ENCODE data around the gene OSBPL10. TPM values are rescaled to one million over a fixed set of nuclear protein-coding genes. Genes with fewer than 3 reads are reported as not detected.
"Not testable (repeated sequence)": the region's sequence is repeated elsewhere in the genome, so short reads cannot be mapped to it uniquely, and the experiment has no call there.

Gene OSBPL10
- total RNA-seq, 1 donor: 15.0 TPM

DNA sequence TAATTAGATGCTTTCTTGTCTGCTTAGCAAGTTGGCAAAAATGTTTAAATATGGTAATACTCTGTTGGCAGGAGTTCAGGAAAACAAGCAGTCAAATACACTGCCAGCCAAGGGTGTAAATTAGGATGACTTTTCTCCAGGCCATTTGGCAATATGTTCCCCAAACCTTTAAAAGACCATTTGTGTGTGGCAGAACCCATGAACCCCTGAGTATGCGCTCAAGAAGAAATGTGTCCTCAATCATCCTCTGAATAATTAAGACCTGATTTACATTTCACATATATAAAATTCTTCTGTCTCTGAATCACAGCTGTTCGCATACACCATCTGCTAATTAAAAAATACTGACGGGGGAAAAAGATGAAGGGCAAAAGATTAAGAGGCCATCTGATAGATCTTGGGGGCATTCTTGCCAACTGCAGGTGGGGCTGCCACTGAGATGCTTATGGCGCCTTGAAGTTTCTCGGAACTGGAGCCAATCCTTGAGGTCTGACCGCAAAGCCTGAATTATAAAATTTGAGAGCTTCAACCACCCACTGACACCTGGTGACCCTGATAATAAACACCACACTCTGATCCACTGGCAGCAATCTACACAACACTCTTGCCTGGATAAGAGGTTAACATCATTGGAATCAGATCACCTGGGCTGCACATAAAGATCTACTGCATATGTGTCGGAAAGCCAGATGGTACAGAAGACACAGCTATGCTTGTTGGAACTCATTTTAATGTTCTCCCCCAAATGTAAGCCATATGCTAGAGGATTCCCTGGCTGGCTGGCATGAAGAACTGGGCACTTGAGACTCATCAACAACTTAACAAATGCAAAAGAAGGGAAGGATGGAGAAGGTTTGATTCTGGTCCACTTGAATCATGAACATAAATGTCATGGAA, 190.6 kb downstream of the OSBPL10 start:
- DNase-seq (ENCODE audit: low read depth): no peak
- H3K4me3 ChIP-seq (ENCODE audit: low read depth, low read length): no peak overlapping the region
- TF ChIP-seq, protein P1, sequence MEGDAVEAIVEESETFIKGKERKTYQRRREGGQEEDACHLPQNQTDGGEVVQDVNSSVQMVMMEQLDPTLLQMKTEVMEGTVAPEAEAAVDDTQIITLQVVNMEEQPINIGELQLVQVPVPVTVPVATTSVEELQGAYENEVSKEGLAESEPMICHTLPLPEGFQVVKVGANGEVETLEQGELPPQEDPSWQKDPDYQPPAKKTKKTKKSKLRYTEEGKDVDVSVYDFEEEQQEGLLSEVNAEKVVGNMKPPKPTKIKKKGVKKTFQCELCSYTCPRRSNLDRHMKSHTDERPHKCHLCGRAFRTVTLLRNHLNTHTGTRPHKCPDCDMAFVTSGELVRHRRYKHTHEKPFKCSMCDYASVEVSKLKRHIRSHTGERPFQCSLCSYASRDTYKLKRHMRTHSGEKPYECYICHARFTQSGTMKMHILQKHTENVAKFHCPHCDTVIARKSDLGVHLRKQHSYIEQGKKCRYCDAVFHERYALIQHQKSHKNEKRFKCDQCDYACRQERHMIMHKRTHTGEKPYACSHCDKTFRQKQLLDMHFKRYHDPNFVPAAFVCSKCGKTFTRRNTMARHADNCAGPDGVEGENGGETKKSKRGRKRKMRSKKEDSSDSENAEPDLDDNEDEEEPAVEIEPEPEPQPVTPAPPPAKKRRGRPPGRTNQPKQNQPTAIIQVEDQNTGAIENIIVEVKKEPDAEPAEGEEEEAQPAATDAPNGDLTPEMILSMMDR (IDR thresholded peaks at IDR 0.05; ENCODE audit: insufficient read depth, low read length): no peak

DNA sequence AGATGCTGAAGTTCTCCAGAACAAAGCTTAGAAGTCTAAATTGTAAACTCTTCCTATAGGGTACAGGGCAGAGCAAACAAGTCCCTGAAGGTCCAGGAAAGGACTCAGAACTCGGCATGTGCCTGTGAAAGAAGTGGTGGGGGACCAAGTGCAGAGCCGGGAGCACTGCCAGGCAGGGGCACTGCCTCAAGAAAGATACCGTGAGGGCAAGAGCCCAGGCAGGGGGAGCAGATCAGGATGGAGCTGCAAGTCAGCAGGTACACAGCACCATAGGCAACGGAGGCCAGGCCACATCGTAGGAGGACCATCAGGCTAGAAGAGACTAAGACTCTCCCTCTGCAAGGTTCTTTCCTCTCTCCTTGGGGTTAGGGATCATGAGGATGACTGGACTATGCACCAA, 191.6 kb downstream of the OSBPL10 start:
- TF ChIP-seq, protein P1 (IDR thresholded peaks at IDR 0.05; ENCODE audit: insufficient read depth, low read length): no peak
- no peak for DNase-seq (ENCODE audit: low read depth)
- H3K4me3 ChIP-seq (ENCODE audit: low read depth, low read length): no peak overlapping the region

DNA sequence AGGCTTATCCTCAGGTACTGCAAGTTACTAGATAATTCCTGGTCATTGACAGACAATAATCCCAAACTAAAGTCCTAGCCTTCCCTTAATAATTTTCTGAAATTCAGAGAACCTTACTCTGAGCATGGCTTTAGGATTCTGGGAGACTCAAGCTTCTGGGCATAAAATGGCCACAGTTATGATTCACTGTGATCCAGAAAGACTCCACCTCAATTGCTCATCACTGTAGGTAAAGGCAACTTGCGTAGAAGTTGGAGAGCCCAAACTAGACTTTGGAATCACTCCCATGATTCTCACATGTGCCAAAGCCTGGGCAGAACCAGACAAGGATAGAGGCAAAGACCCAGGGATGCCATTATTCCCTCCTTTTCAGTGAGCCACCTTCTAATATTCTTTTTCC, 195.3 kb downstream of the OSBPL10 start:
- no peak overlapping the region for H3K4me3 ChIP-seq (ENCODE audit: low read depth, low read length)
- TF ChIP-seq, protein P1 (IDR thresholded peaks at IDR 0.05; ENCODE audit: insufficient read depth, low read length): no peak
- DNase-seq (ENCODE audit: low read depth): no peak

DNA sequence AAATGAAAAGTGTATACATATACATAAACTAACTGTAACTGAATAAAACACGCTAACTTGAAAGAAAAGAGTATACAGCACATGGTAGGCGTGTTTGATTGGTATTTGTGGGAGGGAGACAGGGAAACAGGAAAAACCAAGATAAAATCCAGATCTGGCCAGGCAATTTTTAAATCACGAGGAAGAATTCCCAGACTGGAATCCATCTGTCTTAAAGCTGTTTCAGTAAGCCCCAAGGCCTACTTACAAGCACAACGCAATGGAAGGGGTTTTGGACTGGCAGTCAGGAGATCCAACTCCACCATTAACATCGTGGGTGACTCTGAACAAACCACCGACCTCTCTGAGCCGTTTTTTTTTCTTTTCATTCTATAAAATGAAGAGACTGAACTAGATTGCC, 195.8 kb downstream of the OSBPL10 start:
- no peak overlapping the region for H3K4me3 ChIP-seq (ENCODE audit: low read depth, low read length)
- TF ChIP-seq, protein P1 (IDR thresholded peaks at IDR 0.05; ENCODE audit: insufficient read depth, low read length): no peak

DNA sequence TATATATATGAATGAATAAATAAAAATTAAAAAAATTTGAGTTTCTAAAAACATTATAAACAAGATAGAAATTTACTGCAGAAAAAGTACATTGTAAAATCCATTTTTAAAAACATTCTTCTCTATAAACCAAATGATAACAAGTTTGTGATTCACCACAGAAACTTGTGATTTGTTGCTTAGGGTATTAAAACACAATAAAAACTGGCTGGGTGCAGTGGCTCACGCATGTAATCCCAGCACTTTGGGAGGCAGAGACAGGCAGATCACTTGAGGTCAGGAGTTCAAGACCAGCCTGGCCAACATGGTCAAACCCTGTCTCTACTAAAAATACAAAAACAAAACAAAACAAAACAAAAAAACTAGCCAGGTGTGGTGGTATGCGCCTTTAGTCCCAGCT, 197.2 kb downstream of the OSBPL10 start:
- DNase-seq (ENCODE audit: low read depth): peak; percentile 55
- not testable (repeated sequence) for H3K4me3 ChIP-seq (ENCODE audit: low read depth, low read length)

More for the DNA sequence above, 195.8 kb downstream of the OSBPL10 start:
- DNase-seq (ENCODE audit: low read depth): no peak

DNA sequence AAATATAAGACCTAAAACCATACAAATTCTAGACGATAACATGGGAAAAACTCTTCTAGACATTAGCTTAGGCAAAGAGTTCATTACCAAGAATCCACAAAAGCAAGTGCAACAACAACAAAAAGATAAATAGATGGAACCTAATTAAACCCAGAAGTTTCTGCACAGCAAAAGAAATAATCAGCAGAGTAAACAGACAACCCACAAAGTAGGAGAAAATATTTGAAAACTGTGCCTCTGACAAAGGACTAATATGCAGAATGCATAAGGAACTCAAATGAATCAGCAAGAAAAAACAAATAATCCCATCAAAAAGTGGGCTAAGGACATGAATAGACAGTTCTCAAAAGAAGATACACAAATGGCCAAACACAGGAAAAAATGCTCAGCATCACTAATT, 198.8 kb downstream of the OSBPL10 start:
- not testable (repeated sequence) for DNase-seq (ENCODE audit: low read depth); H3K4me3 ChIP-seq (ENCODE audit: low read depth, low read length)

DNA sequence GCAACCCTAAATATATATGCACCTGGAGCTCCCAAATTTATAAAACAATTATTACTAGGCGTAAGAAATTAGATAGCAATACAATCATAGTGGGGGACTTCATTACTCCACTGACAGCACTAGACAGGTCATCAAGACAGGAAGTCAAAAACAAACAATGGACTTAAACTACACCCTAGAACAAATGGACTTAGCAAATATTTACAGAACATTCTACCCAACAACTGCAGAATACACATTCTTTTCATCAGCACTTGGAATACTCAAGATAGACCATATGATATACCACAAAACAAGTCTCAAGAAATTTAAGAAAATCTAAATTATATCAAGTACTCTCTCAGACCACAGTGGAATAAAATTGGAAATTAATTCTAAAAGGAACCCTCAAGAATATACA, 201.5 kb downstream of the OSBPL10 start:
- TF ChIP-seq, protein P1 (IDR thresholded peaks at IDR 0.05; ENCODE audit: insufficient read depth, low read length): no peak

DNA sequence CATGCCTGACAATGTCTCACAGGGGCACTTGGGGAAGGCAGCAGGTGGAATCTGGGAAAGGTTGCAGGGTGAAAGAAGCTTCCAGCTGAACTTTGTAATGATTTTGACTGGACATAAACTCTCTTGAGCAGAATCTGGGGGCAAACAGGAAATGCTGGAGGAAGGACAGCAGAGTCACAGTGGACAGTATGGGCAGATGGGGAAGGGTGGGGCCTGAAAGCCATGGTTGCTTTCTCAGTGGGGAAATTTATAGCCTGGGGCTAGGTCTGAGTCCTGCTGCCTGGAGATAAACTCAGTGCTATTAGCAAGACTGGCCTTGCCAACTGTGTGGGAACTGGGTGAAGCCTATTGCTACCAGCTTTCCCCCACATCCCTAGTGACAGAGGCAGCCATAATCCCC, 203.2 kb downstream of the OSBPL10 start:
- TF ChIP-seq, protein P1 (IDR thresholded peaks at IDR 0.05; ENCODE audit: insufficient read depth, low read length): no peak
- DNase-seq (ENCODE audit: low read depth): no peak

More for the DNA sequence above, 201.5 kb downstream of the OSBPL10 start:
- no peak for DNase-seq (ENCODE audit: low read depth)
- no peak overlapping the region for H3K4me3 ChIP-seq (ENCODE audit: low read depth, low read length)

More for the DNA sequence above, 203.2 kb downstream of the OSBPL10 start:
- no peak overlapping the region for H3K4me3 ChIP-seq (ENCODE audit: low read depth, low read length)

All from fibroblast of the aortic adventitia (primary cell).